Measurements from ENCODE around the gene PRR5. TPM values are rescaled to one million over a fixed set of nuclear protein-coding genes. Genes with fewer than 3 reads are reported as not detected.

Gene PRR5
- total RNA-seq, 1 donor = 40.9 TPM

- DNase-seq (ENCODE audit: low read depth in 2 of 3, low spot score in 2 of 3) = no peak
Observed at GRCh38 chr22:44689915-44690524, 12.0 kb upstream of the PRR5 start.

- DNase-seq (ENCODE audit: low read depth in 2 of 3, low spot score in 2 of 3) = no peak
Observed at GRCh38 chr22:44691796-44692661, 10.0 kb upstream of the PRR5 start.

GRCh38 chr22:44692662-44693007 lies 9.4 kb upstream of the PRR5 start:
- DNase-seq (ENCODE audit: low read depth in 2 of 3, low spot score in 2 of 3) = no peak

- no peak for DNase-seq (ENCODE audit: low read depth in 2 of 3, low spot score in 2 of 3)
Observed at GRCh38 chr22:44693145-44693544, 8.9 kb upstream of the PRR5 start.

- no peak for DNase-seq (ENCODE audit: low read depth in 2 of 3, low spot score in 2 of 3)
Observed at GRCh38 chr22:44693756-44694155, 8.2 kb upstream of the PRR5 start.

- DNase-seq (ENCODE audit: low read depth in 2 of 3, low spot score in 2 of 3) = peak; percentile 68 to 81 (median 79)
Observed at GRCh38 chr22:44697423-44698141, 4.4 kb upstream of the PRR5 start.

- peak in 1 of 3 donors; percentile 42 for DNase-seq (ENCODE audit: low read depth in 2 of 3, low spot score in 2 of 3)
Observed at GRCh38 chr22:44698531-44699421, 3.2 kb upstream of the PRR5 start.

GRCh38 chr22:44700456-44700855 lies 1.5 kb upstream of the PRR5 start:
- DNase-seq (ENCODE audit: low read depth in 2 of 3, low spot score in 2 of 3) = no peak

- DNase-seq (ENCODE audit: low read depth in 2 of 3, low spot score in 2 of 3) = no peak
Observed at GRCh38 chr22:44701187-44701790, 715 bp upstream of the PRR5 start.

GRCh38 chr22:44702479-44703198 lies 635 bp downstream of the PRR5 start:
- DNase-seq (ENCODE audit: low read depth in 2 of 3, low spot score in 2 of 3) = no peak

- no peak for DNase-seq (ENCODE audit: low read depth in 2 of 3, low spot score in 2 of 3)
Observed at GRCh38 chr22:44703255-44703870, 1.4 kb downstream of the PRR5 start.

- DNase-seq (ENCODE audit: low read depth in 2 of 3, low spot score in 2 of 3) = no peak
Observed at GRCh38 chr22:44704159-44705021, 2.4 kb downstream of the PRR5 start.

- no peak for DNase-seq (ENCODE audit: low read depth in 2 of 3, low spot score in 2 of 3)
Observed at GRCh38 chr22:44705022-44705297, 3.0 kb downstream of the PRR5 start.

GRCh38 chr22:44706488-44706887 lies 4.5 kb downstream of the PRR5 start:
- DNase-seq (ENCODE audit: low read depth in 2 of 3, low spot score in 2 of 3) = no peak

- no peak for DNase-seq (ENCODE audit: low read depth in 2 of 3, low spot score in 2 of 3)
Observed at GRCh38 chr22:44707178-44707577, 5.2 kb downstream of the PRR5 start.

- DNase-seq (ENCODE audit: low read depth in 2 of 3, low spot score in 2 of 3) = no peak
Observed at GRCh38 chr22:44707752-44708151, 5.7 kb downstream of the PRR5 start.

GRCh38 chr22:44709881-44710392 lies 7.9 kb downstream of the PRR5 start:
- DNase-seq (ENCODE audit: low read depth in 2 of 3, low spot score in 2 of 3) = no peak
